Mesenchymal stem cell (in vitro differentiated cells and primary cell): ENCODE data around the gene GAS6.
A peak's percentile ranks its signal among the peaks of the same experiment; 100 is the strongest.

ENCODE experiments used
- DNase-seq: peaks from one replicate; pipeline ENCODE4 v3.0.0-alpha.2; 2013
- H2AFZ ChIP-seq: one replicate; pipeline ENCODE4 v1.6.1; 2013; ENCODE audit warnings: low read depth, mild to moderate bottlenecking, control low read depth, inconsistent platforms, low read length, moderate library complexity
- H2AK5ac ChIP-seq: 2 replicates; pipeline ENCODE4 v1.6.1; 2013; ENCODE audit warnings: low read length, moderate library complexity, mild to moderate bottlenecking, inconsistent platforms; ENCODE audit not compliant: severe bottlenecking
- H2BK120ac ChIP-seq: one replicate; pipeline ENCODE4 v1.6.1; 2013; ENCODE audit warnings: low read depth, mild to moderate bottlenecking, inconsistent platforms, low read length, moderate library complexity
- H2BK12ac ChIP-seq, 2 experiments: one replicate each; pipeline ENCODE4 v1.6.1; 2013; ENCODE audit warnings: inconsistent platforms in 2 of 2, low read length in 2 of 2, mild to moderate bottlenecking in 2 of 2, moderate library complexity in 2 of 2, control low read depth in 1 of 2
- H2BK15ac ChIP-seq: one replicate; pipeline ENCODE4 v1.6.1; 2013; ENCODE audit warnings: mild to moderate bottlenecking, low read depth, inconsistent platforms; ENCODE audit not compliant: poor library complexity, severe bottlenecking
- H2BK5ac ChIP-seq: 2 replicates; pipeline ENCODE4 v1.6.1; 2013; ENCODE audit warnings: low read depth, mild to moderate bottlenecking, low read length, control low read depth, inconsistent platforms; ENCODE audit not compliant: poor library complexity, severe bottlenecking
- H3K14ac ChIP-seq, 2 experiments: one replicate each; pipeline ENCODE4 v1.6.1; 2013; ENCODE audit warnings: inconsistent platforms in 2 of 2, low read length in 2 of 2, control low read depth in 1 of 2, mild to moderate bottlenecking in 1 of 2, moderate library complexity in 1 of 2
- H3K18ac ChIP-seq, 2 experiments: one replicate each; pipeline ENCODE4 v1.6.1; 2013; ENCODE audit warnings: inconsistent platforms in 2 of 2, low read length in 2 of 2, control low read depth in 1 of 2, low read depth in 1 of 2, mild to moderate bottlenecking in 1 of 2
- H3K23ac ChIP-seq, 2 experiments: one replicate each; pipeline ENCODE4 v1.6.1; 2013; ENCODE audit warnings: inconsistent platforms in 2 of 2, low read length in 2 of 2, mild to moderate bottlenecking in 2 of 2, moderate library complexity in 2 of 2, control low read depth in 1 of 2
- H3K27ac ChIP-seq: 2 replicates; pipeline ENCODE4 v1.5.1; 2013; ENCODE audit warnings: mild to moderate bottlenecking, moderate library complexity, low read length, control low read depth, inconsistent platforms; ENCODE audit not compliant: poor library complexity, severe bottlenecking
- H3K27me3 ChIP-seq, 2 experiments: 2 replicates each; pipeline versions ENCODE4 v1.6.1 to v1.7.0; 2013; ENCODE audit warnings: low read length in 2 of 2, mild to moderate bottlenecking in 2 of 2, moderate library complexity in 2 of 2, control low read depth in 1 of 2, inconsistent platforms in 1 of 2; ENCODE audit not compliant: control insufficient read depth in 1 of 2, insufficient read depth in 1 of 2
- H3K36me3 ChIP-seq, 2 experiments: 2 replicates each; pipeline versions ENCODE4 v1.6.1 to v1.7.0; 2013; ENCODE audit warnings: low read length in 2 of 2, control low read depth in 1 of 2, inconsistent platforms in 1 of 2, low read depth in 1 of 2, mild to moderate bottlenecking in 1 of 2; ENCODE audit not compliant: insufficient read depth in 2 of 2, control insufficient read depth in 1 of 2
- H3K4ac ChIP-seq, 2 experiments: one replicate each; pipeline ENCODE4 v1.6.1; 2013; ENCODE audit warnings: inconsistent platforms in 2 of 2, low read length in 2 of 2, mild to moderate bottlenecking in 2 of 2, moderate library complexity in 2 of 2, control low read depth in 1 of 2, low read depth in 1 of 2
- H3K4me1 ChIP-seq: 2 replicates; pipeline ENCODE4 v1.6.1; 2013; ENCODE audit warnings: low read depth, low read length, control low read depth; ENCODE audit not compliant: control insufficient read depth, insufficient read depth
- H3K4me2 ChIP-seq: 2 replicates; pipeline ENCODE4 v1.6.1; 2013; ENCODE audit warnings: low read length, mild to moderate bottlenecking, inconsistent platforms; ENCODE audit not compliant: poor library complexity, severe bottlenecking
- H3K4me3 ChIP-seq, 2 experiments: 2 replicates each; pipeline versions ENCODE4 v1.5.1 to v1.7.0; 2013; ENCODE audit warnings: low read length in 2 of 2, mild to moderate bottlenecking in 2 of 2, control low read depth in 1 of 2, low read depth in 1 of 2; ENCODE audit not compliant: insufficient read depth in 1 of 2
- H3K79me1 ChIP-seq: replicated peaks from 2 replicates; pipeline ENCODE4 v1.6.1; 2013; ENCODE audit warnings: mild to moderate bottlenecking, control low read depth, low read length, inconsistent platforms; ENCODE audit not compliant: poor library complexity, severe bottlenecking
- H3K9ac ChIP-seq: 2 replicates; pipeline ENCODE4 v1.7.0; 2013; ENCODE audit warnings: mild to moderate bottlenecking, low read length, moderate library complexity
- H3K9me3 ChIP-seq: 2 replicates; pipeline ENCODE4 v1.7.0; 2013; ENCODE audit warnings: mild to moderate bottlenecking, low read length; ENCODE audit not compliant: control insufficient read depth
- H4K8ac ChIP-seq: one replicate; pipeline ENCODE4 v1.6.1; 2013; ENCODE audit warnings: inconsistent platforms, mild to moderate bottlenecking, low read length, moderate library complexity
- H4K91ac ChIP-seq: one replicate; pipeline ENCODE4 v1.6.1; 2013; ENCODE audit warnings: mild to moderate bottlenecking, low read length, inconsistent platforms
- WGBS: methylation state at CpG from one replicate; pipeline ENCODE4 v1.1.7; 2013; ENCODE audit warnings: mixed read lengths; 5-methylcytosine and 5-hydroxymethylcytosine counted together

Gene GAS6

GRCh38 chr13:113901642-113902041 lies 37.8 kb upstream of the GAS6 start:
- peak overlapping the region; percentile 36 for H4K8ac ChIP-seq
- no peak overlapping the region for H3K27ac ChIP-seq
- H3K9me3 ChIP-seq = peaks cover 5% of the 10 kb centered on the region
- no peak overlapping the region for H3K4ac ChIP-seq
- H3K36me3 ChIP-seq = no peaks in the 10 kb centered on the region
- no peak overlapping the region for H3K9ac ChIP-seq
- H3K4me3 ChIP-seq = no peak overlapping the region
- H2AK5ac ChIP-seq = peak overlapping the region; percentile 94
- no peak overlapping the region for H2BK5ac ChIP-seq
- H4K91ac ChIP-seq = no peak overlapping the region
- no peaks in the 10 kb centered on the region for H3K79me1 ChIP-seq
- peak overlapping the region in 1 of 2 experiments; percentile 65 for H2BK12ac ChIP-seq
- H3K4me1 ChIP-seq = peaks cover 19% of the 10 kb centered on the region
- no peak overlapping the region for H3K23ac ChIP-seq
- H3K4me2 ChIP-seq = no peak overlapping the region
- no peaks in the 10 kb centered on the region for H3K27me3 ChIP-seq
- no peak overlapping the region for H2AFZ ChIP-seq
- no peak overlapping the region for H3K18ac ChIP-seq
- WGBS = 97% methylated on average over 9 of the region's 9 CpGs
- H2BK120ac ChIP-seq = no peak overlapping the region
- DNase-seq = no peak
- H2BK15ac ChIP-seq = no peak overlapping the region
- no peak overlapping the region for H3K14ac ChIP-seq

GRCh38 chr13:113901231-113901630 lies 37.4 kb upstream of the GAS6 start:
- Histone ChIP-seq H4K91ac (no peak overlapping the region), H2AFZ (no peak overlapping the region), H2BK12ac (peak overlapping the region; percentile 45 to 55), H3K4me2 (no peak overlapping the region), H3K27ac (no peak overlapping the region), H3K4ac (peak overlapping the region in 1 of 2 experiments; percentile 30), H3K18ac (peak overlapping the region in 1 of 2 experiments; percentile 24), H3K79me1 (no peaks in the 10 kb centered on the region), H2BK5ac (no peak overlapping the region), H3K27me3 (no peaks in the 10 kb centered on the region), H3K36me3 (no peaks in the 10 kb centered on the region), H2AK5ac (peak overlapping the region; percentile 94), H3K9me3 (peaks cover 5% of the 10 kb centered on the region), H3K4me3 (no peak overlapping the region), H2BK120ac (peak overlapping the region; percentile 57), H3K14ac (no peak overlapping the region), H3K9ac (no peak overlapping the region), H3K23ac (no peak overlapping the region), H4K8ac (no peak overlapping the region), H2BK15ac (peak overlapping the region; percentile 46), H3K4me1 (peaks cover 16% of the 10 kb centered on the region)
- WGBS = 98% methylated on average over 7 of the region's 7 CpGs
- no peak for DNase-seq

GRCh38 chr13:113900646-113901045 lies 36.8 kb upstream of the GAS6 start:
- Histone ChIP-seq H3K9me3 (peaks cover 5% of the 10 kb centered on the region), H2BK15ac (no peak overlapping the region), H3K4ac (peak overlapping the region; percentile 30 to 52), H4K91ac (peak overlapping the region; percentile 88), H4K8ac (peak overlapping the region; percentile 75), H3K4me1 (peaks cover 18% of the 10 kb centered on the region), H3K79me1 (no peaks in the 10 kb centered on the region), H3K27ac (no peak overlapping the region), H2AK5ac (peak overlapping the region; percentile 94), H2AFZ (no peak overlapping the region), H3K9ac (peak overlapping the region; percentile 59), H3K27me3 (no peaks in the 10 kb centered on the region), H2BK12ac (peak overlapping the region; percentile 29 to 82), H2BK120ac (no peak overlapping the region), H3K18ac (peak overlapping the region; percentile 37 to 77), H3K36me3 (no peaks in the 10 kb centered on the region), H3K4me3 (no peak overlapping the region), H2BK5ac (peak overlapping the region; percentile 35), H3K23ac (no peak overlapping the region), H3K14ac (peak overlapping the region in 1 of 2 experiments; percentile 44), H3K4me2 (no peak overlapping the region)
- 93% methylated on average over 10 of the region's 10 CpGs for WGBS
- DNase-seq = no peak

DNA sequence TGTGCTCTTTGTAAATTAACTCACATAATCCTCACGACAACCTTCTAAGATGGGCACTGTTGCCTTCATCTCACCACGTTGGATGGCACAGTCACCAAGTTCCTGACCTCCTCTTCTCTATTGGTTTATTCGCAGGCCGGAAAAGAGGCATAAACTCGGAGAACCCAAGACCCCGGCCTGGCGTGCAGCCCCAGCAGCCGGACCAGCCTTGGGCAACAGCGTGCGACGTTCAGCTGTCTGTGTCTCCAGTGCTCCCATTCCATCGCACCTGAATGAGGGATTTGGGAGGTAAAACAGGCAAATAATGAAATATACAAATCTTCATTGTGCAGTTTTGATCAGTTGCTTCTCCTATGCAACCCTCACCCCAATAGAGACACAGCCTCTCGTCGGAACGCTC lies 34.5 kb upstream of the GAS6 start:
- H3K9me3 ChIP-seq = peaks cover 5% of the 10 kb centered on the region
- peak overlapping the region in 1 of 2 experiments; percentile 54 for H3K4ac ChIP-seq
- no peak overlapping the region for H2BK15ac ChIP-seq
- H3K14ac ChIP-seq = peak overlapping the region in 1 of 2 experiments; percentile 81
- WGBS = 97% methylated on average over 14 of the region's 15 CpGs
- no peak overlapping the region for H2BK120ac ChIP-seq
- peaks cover 16% of the 10 kb centered on the region for H3K4me1 ChIP-seq
- DNase-seq = no peak
- H3K27me3 ChIP-seq = no peaks in the 10 kb centered on the region
- H3K27ac ChIP-seq = peak overlapping the region; percentile 97
- peak overlapping the region in 1 of 2 experiments; percentile 69 for H3K18ac ChIP-seq
- peak overlapping the region; percentile 99 for H2BK5ac ChIP-seq
- H3K9ac ChIP-seq = no peak overlapping the region
- no peaks in the 10 kb centered on the region for H3K36me3 ChIP-seq
- peak overlapping the region; percentile 97 for H2AK5ac ChIP-seq
- H3K23ac ChIP-seq = no peak overlapping the region
- no peak overlapping the region for H2AFZ ChIP-seq
- no peak overlapping the region for H4K8ac ChIP-seq
- peak overlapping the region; percentile 27 for H4K91ac ChIP-seq
- H3K4me2 ChIP-seq = no peak overlapping the region
- no peak overlapping the region for H2BK12ac ChIP-seq
- no peaks in the 10 kb centered on the region for H3K79me1 ChIP-seq
- no peak overlapping the region for H3K4me3 ChIP-seq
